ENCODE measurements around the gene TXNRD3. TPM values are rescaled to one million over a fixed set of nuclear protein-coding genes. Genes with fewer than 3 reads are reported as not detected.

The TXNRD3 gene
- total and polyA plus RNA-seq, 12 donors, result 6.8 to 20.8 (median 10.6) TPM

DNA sequence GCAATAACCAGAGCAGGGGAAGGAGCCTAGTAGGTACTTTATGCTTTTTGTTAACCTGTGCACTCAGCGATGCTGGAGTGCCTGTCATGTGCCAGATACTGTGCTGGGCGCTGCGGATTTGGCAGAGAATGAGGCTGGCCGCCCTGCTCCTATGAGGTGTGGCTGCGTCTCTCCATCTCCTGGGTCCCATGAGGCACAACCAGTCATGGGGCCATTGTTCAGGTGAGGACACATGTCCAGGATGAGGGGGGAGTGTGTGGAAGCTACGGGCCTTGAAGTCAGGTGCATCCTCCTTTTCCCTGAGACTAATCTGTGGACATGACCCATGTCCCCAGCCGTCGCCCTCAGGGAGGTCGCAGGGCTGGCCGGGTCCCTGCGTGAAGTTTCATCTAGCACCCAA lies 963 bp upstream of the TXNRD3 start:
- Histone ChIP-seq H3K4me1 (replicated peaks in 1 of 2) (peaks cover 3 to 12% of the 10 kb centered on the region in 2 donors), H3K27ac (no peak overlapping the region), H3K36me3 (replicated peaks in 1 of 2) (no peaks in the 10 kb centered on the region), H3K27me3 (no peaks in the 10 kb centered on the region), H3K9me3 (replicated peaks in 1 of 3) (no peaks in the 10 kb centered on the region), H3K4me3 (no peak overlapping the region)
- intact Hi-C loops (cut with DNase I), result no loop called here
- TF ChIP-seq, protein P1, sequence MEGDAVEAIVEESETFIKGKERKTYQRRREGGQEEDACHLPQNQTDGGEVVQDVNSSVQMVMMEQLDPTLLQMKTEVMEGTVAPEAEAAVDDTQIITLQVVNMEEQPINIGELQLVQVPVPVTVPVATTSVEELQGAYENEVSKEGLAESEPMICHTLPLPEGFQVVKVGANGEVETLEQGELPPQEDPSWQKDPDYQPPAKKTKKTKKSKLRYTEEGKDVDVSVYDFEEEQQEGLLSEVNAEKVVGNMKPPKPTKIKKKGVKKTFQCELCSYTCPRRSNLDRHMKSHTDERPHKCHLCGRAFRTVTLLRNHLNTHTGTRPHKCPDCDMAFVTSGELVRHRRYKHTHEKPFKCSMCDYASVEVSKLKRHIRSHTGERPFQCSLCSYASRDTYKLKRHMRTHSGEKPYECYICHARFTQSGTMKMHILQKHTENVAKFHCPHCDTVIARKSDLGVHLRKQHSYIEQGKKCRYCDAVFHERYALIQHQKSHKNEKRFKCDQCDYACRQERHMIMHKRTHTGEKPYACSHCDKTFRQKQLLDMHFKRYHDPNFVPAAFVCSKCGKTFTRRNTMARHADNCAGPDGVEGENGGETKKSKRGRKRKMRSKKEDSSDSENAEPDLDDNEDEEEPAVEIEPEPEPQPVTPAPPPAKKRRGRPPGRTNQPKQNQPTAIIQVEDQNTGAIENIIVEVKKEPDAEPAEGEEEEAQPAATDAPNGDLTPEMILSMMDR (IDR thresholded peaks at IDR 0.05), result no peak
- TF ChIP-seq POLR2A (IDR thresholded peaks at IDR 0.05), result no peak
- 88 to 92% (median 91%) methylated on average over 10 to 11 of the region's 11 CpGs for WGBS, 4 donors
- DNase-seq, result no peak

DNA sequence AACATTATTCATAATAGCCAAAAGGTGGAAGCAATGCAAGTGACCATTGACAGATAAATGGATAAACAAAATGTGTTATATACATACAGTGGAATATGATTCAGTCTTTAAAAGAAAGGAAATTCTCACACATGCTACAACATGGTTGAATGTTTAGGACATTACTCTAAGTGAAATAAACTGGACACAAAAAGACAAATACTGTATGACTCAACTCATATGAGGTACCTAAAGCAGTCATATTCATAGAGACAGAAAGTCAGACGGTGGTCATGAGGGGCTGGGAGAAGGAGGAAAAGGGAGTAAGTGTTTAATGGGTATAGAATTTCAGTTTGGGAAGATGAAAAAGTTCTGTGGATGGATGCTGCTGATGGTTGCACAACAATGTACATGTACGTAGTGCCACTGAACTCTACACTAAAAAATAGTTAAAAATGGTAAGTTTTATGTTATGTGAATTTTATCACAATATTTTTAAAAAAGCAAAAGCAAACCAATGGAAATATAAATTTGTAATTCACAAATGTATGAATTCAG lies 5.3 kb downstream of the TXNRD3 start:
- TF ChIP-seq, protein P1 (IDR thresholded peaks at IDR 0.05), result no peak
- intact Hi-C loops (cut with DNase I), result no loop called here
- Histone ChIP-seq H3K4me3 (no peak overlapping the region), H3K27ac (no peak overlapping the region), H3K9me3 (replicated peaks in 1 of 3) (no peaks in the 10 kb centered on the region), H3K4me1 (replicated peaks in 1 of 2) (peaks cover 0 to 12% of the 10 kb centered on the region in 2 donors), H3K36me3 (replicated peaks in 1 of 2) (no peaks in the 10 kb centered on the region), H3K27me3 (no peaks in the 10 kb centered on the region)
- no peak for DNase-seq
- WGBS, 4 donors, result 84 to 95% (median 89%) methylated on average over 2 of the region's 2 CpGs

DNA sequence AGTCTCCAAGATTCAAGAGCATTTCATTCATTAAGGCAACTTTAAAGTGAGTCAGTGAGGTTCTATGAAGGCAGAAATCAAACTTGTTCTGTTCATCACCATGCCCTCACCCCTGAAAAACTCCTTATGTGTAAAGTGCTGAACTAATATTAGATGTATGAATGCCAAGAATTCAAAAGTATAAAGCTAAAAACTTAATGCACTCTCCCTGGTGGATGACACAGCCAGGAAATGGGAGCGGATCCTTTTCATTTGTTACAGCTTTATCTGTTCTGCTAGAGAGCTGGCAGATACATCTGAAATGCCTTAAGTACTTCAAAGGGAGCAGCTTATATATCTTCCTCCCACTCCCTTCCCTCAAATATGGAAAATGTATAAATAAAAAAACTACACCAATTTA lies 8.2 kb downstream of the TXNRD3 start:
- Histone ChIP-seq H3K4me3 (no peak overlapping the region), H3K9me3 (replicated peaks in 1 of 3) (no peaks in the 10 kb centered on the region), H3K4me1 (replicated peaks in 1 of 2) (no peaks in the 10 kb centered on the region), H3K36me3 (replicated peaks in 1 of 2) (peaks cover 0 to 5% of the 10 kb centered on the region in 2 donors), H3K27me3 (no peaks in the 10 kb centered on the region), H3K27ac (no peak overlapping the region)
- intact Hi-C loops (cut with DNase I), result no loop called here
- TF ChIP-seq, protein P1 (IDR thresholded peaks at IDR 0.05), result no peak
- no peak for TF ChIP-seq POLR2A (IDR thresholded peaks at IDR 0.05)
- no peak for DNase-seq
- 43 to 69% (median 57%) methylated on average over 1 of the region's 1 CpG for WGBS, 4 donors

DNA sequence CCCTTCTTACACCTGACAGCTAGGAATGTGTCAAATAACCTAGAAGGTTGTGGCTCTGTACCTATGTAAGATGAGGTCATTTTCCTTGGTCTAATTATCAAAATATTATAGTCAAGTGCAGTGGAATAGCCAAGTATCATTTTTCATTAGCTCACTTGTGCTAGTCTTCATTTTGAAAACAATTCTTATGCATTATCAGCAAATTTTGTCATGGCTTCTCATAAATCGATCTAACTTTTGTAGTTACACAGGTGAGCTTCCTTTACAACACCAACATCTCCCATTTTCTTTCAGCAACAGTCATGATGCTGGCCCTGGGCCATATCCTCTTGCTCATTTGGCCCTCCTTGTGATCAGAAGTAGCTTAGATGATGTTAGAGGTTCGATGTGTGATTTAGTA lies 10.3 kb downstream of the TXNRD3 start:
- intact Hi-C loops (cut with DNase I), result no loop called here
- H3K36me3 ChIP-seq (replicated peaks in 1 of 2), result peaks cover 0 to 5% of the 10 kb centered on the region in 2 donors
- no peaks in the 10 kb centered on the region for H3K9me3 ChIP-seq (replicated peaks in 1 of 3)
- H3K4me1 ChIP-seq (replicated peaks in 1 of 2), result no peaks in the 10 kb centered on the region
- H3K27me3 ChIP-seq, result no peaks in the 10 kb centered on the region
- no peak for DNase-seq
- no peak overlapping the region for H3K4me3 ChIP-seq
- 86 to 94% (median 88%) methylated on average over 2 of the region's 2 CpGs for WGBS, 4 donors
- no peak for TF ChIP-seq POLR2A (IDR thresholded peaks at IDR 0.05)
- TF ChIP-seq, protein P1 (IDR thresholded peaks at IDR 0.05), result no peak
- H3K27ac ChIP-seq, result no peak overlapping the region

Data from adrenal gland (tissue), 12 donors.